A549 (cell line): Measurements from ENCODE around the gene SNX5. TPM values are rescaled to one million over a fixed set of nuclear protein-coding genes. Genes with fewer than 3 reads are reported as not detected.

Experiments
- ATAC-seq, 2 experiments: fragments of 200-7000 bp in 1 of 2; fragments of >200 bp in 1 of 2; cut with Nextera tagmentation in 1 of 2; cut with Tn5 transposase in 1 of 2; 3 replicates each; pipeline versions ENCODE4 v1.8.0 to v1.9.1; 2018 to 2020; ENCODE audit warnings: mild to moderate bottlenecking in 1 of 2, moderate library complexity in 1 of 2
- CTCF ChIA-PET: fragments of 300-600 bp; sonication (Branson Sonifier 250); formaldehyde crosslinking; extraction: SDS; loops from one replicate; lab custom pipeline; 2021; ENCODE audit warnings: antibody characterized with exemption, inconsistent platforms; lab: Yijun Ruan, JAX
- POLR2A ChIA-PET: fragments of 350-600 bp; formaldehyde crosslinking; extraction: SDS; loops from one replicate; lab custom pipeline; 2021; ENCODE audit warnings: antibody characterized with exemption, inconsistent platforms; lab: Yijun Ruan, JAX
- DNase-seq, 2 experiments: peaks; one replicate each; pipeline versions ENCODE4 v3.0.0 to v3.0.0-alpha.2; 2011 to 2016; ENCODE audit warnings: low read depth in 1 of 2, low spot score in 1 of 2
- FAIRE-seq: peaks from 2 replicates; lab custom pipeline; 2011; peaks lifted over from hg19 to GRCh38; lab: Jason Lieb, UNC
- H3K27ac ChIP-seq, 2 experiments: fragments of >200 bp; sonication (Bioruptor Twin); formaldehyde crosslinking; 3 replicates each; pipeline ENCODE4 v1.5.1; 2016 to 2017
- H3K4me1 ChIP-seq: fragments of >200 bp; sonication (Bioruptor Twin); formaldehyde crosslinking; 3 replicates; pipeline ENCODE4 v1.6.1; 2016
- H3K4me2 ChIP-seq: fragments of >200 bp; sonication (Bioruptor Twin); formaldehyde crosslinking; 3 replicates; pipeline ENCODE4 v1.6.1; 2016
- H3K4me3 ChIP-seq: fragments of >200 bp; sonication (Bioruptor Twin); formaldehyde crosslinking; 3 replicates; pipeline ENCODE4 v1.5.1; 2016
- H3K9me3 ChIP-seq: fragments of >200 bp; sonication (Bioruptor Twin); formaldehyde crosslinking; 3 replicates; pipeline ENCODE4 v1.6.1; 2016
- BHLHE40 ChIP-seq: IDR thresholded peaks from 2 replicates; pipeline ENCODE4 v1.6.1; 2012; ENCODE audit warnings: low read depth, low read length, inconsistent platforms
- CHD2 ChIP-seq: fragments of 150-350 bp; IDR thresholded peaks from 2 replicates; pipeline ENCODE4 v1.6.1; 2014; ENCODE audit warnings: low read length; ENCODE audit not compliant: partially characterized antibody
- CHD4 ChIP-seq: fragments of 200-600 bp; sonication (generic); IDR thresholded peaks from 2 replicates; pipeline ENCODE4 v1.6.1; 2016; ENCODE audit warnings: antibody characterized with exemption, mild to moderate bottlenecking, borderline replicate concordance
- EHF ChIP-seq: fragments of 250-450 bp; sonication (Bioruptor Pico); IDR thresholded peaks from 2 replicates; pipeline ENCODE4 v1.5.0; 2020; ENCODE audit warnings: mild to moderate bottlenecking
- ELK1 ChIP-seq: fragments of 150-350 bp; IDR thresholded peaks from 2 replicates; pipeline ENCODE4 v1.6.1; 2014; ENCODE audit warnings: low read depth, mild to moderate bottlenecking, low read length
- EP300 ChIP-seq, 2 experiments: fragments of >200 bp; sonication (Bioruptor Twin); formaldehyde crosslinking; IDR thresholded peaks; 2 replicates in 1 of 2; 3 replicates in 1 of 2; pipeline ENCODE4 v1.6.1; 2016 to 2017
- FOSL2 ChIP-seq, 2 experiments: fragments of 450-650 bp in 1 of 2; fragments of >200 bp in 1 of 2; sonication (Bioruptor Twin) in 1 of 2; formaldehyde crosslinking; IDR thresholded peaks; 2 replicates each; pipeline versions ENCODE4 v1.5.0 to v1.6.1; 2016 to 2020; ENCODE audit warnings: mild to moderate bottlenecking in 1 of 2, moderate library complexity in 1 of 2
- HES2 ChIP-seq: fragments of >200 bp; sonication (Bioruptor Twin); formaldehyde crosslinking; IDR thresholded peaks from 2 replicates; pipeline ENCODE4 v1.6.1; 2016
- HEYL ChIP-seq: fragments of 250-450 bp; sonication (Bioruptor Pico); IDR thresholded peaks from 2 replicates; pipeline ENCODE4 v1.8.0; 2021; ENCODE audit warnings: mild to moderate bottlenecking, moderate library complexity
- HOXB5 ChIP-seq: fragments of 250-450 bp; sonication (Bioruptor Pico); IDR thresholded peaks from 2 replicates; pipeline ENCODE4 v1.5.0; 2020; ENCODE audit warnings: mild to moderate bottlenecking, moderate library complexity
- KDM5A ChIP-seq: fragments of 200-600 bp; sonication (generic); IDR thresholded peaks from 2 replicates; pipeline ENCODE4 v1.6.1; 2016; ENCODE audit warnings: antibody characterized with exemption, mild to moderate bottlenecking
- MAZ ChIP-seq: fragments of 150-350 bp; IDR thresholded peaks from 2 replicates; pipeline ENCODE4 v1.6.1; 2014; ENCODE audit warnings: antibody characterized with exemption, low read depth, low read length, borderline replicate concordance
- MYC ChIP-seq: IDR thresholded peaks from 2 replicates; pipeline ENCODE4 v1.6.1; 2012; ENCODE audit warnings: mild to moderate bottlenecking, inconsistent platforms, low read length, improper control_type of control experiment, borderline replicate concordance
- NPAS2 ChIP-seq: fragments of 250-450 bp; sonication (Bioruptor Pico); IDR thresholded peaks from 2 replicates; pipeline ENCODE4 v1.8.0; 2022; ENCODE audit warnings: mild to moderate bottlenecking, moderate library complexity, borderline replicate concordance
- SMC3 ChIP-seq: fragments of >200 bp; sonication (Bioruptor Twin); formaldehyde crosslinking; IDR thresholded peaks from 3 replicates; pipeline ENCODE4 v1.6.1; 2018; ENCODE audit warnings: inconsistent platforms
- TFCP2L1 ChIP-seq: fragments of 250-450 bp; sonication (Bioruptor Pico); IDR thresholded peaks from 2 replicates; pipeline ENCODE4 v1.5.0; 2021; ENCODE audit warnings: mild to moderate bottlenecking
- ZNF302 ChIP-seq: fragments of 250-450 bp; sonication (Bioruptor Pico); IDR thresholded peaks from 2 replicates; pipeline ENCODE4 v1.9.0; 2021; ENCODE audit warnings: inconsistent platforms, mild to moderate bottlenecking, moderate library complexity
- ZSCAN20 ChIP-seq: fragments of 250-450 bp; sonication (Bioruptor Pico); IDR thresholded peaks from 2 replicates; pipeline ENCODE4 v1.8.0; 2022; ENCODE audit warnings: mild to moderate bottlenecking, moderate library complexity
- WGBS: methylation state at CpG from one replicate; pipeline ENCODE4 v1.1.6; 2017; ENCODE audit errors: missing lambda C conversion rate; 5-methylcytosine and 5-hydroxymethylcytosine counted together
- polyA plus RNA-seq, 4 experiments: library from polyadenylated mRNA; depleted of rRNA in 3 of 4; stranded (reverse); fragments of >200 nt; fragmentation: RNase III in 1 of 4; extraction: RNeasy Plus Mini Kit Qiagen cat#74134 plus additional on column Dnase treatment in 1 of 4; gene quantifications; 2 replicates in 3 of 4; 3 replicates in 1 of 4; pipeline ENCODE4 v1.2.3, GENCODE V29; 2011 to 2017
- TF ChIP-seq, protein P1 (sequence below): fragments of 250-450 bp; sonication (Bioruptor Pico); IDR thresholded peaks from 2 replicates; pipeline ENCODE4 v1.5.0; 2020; ENCODE audit warnings: low read depth, mild to moderate bottlenecking, moderate library complexity
- TF ChIP-seq, protein P2 (sequence below): IDR thresholded peaks from 2 replicates; pipeline ENCODE4 v1.6.1; 2012
- TF ChIP-seq, protein P3 (sequence below): fragments of 250-450 bp; sonication (Bioruptor Pico); IDR thresholded peaks from 2 replicates; pipeline ENCODE4 v1.5.0; 2021; ENCODE audit warnings: mild to moderate bottlenecking, moderate library complexity, borderline replicate concordance

Gene SNX5
- polyA plus RNA-seq, 2 of the 4 experiments (the other 2 are of a cell fraction), result 225 to 342 TPM

DNA sequence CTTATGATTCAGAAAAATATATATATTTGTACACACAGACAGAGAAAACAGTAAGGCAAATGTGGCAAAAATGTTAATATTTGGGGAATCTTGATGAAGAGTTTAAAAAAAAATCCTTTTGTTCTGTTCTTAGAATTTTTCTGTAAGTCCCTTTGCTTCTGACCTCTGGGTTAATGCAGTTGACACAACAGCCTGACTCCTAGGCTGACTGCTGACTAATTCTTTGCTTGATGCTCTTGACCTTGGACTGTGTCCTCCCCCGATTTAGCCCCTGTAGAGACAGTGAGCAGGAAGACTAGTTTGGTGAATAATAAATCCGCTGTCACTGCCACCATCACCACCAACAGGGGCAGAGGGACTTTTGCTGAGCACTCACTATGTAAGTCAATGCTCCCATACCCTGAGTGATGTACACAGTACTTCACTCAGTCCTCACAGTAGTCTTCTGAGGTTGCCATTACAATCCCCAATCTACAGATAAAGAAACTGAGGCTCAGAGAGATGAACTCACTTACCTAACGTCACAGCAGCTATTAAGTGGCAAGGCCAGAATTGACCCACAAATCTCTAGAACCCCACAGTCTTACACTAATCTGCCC is 71.7 kb downstream of the SNX5 start:
- no peak for DNase-seq
- Histone ChIP-seq H3K4me2 (no peak overlapping the region), H3K27ac (no peak overlapping the region), H3K4me3 (no peak overlapping the region), H3K4me1 (peaks cover 8% of the 10 kb centered on the region; the same call in 2 of the 3 replicates), H3K9me3 (no peaks in the 10 kb centered on the region; the same call in 2 of the 3 replicates)
- TF ChIP-seq ZNF302 (CRISPR knock-in tag), result no peak
- TF ChIP-seq SMC3, result no peak
- TF ChIP-seq HOXB5 (CRISPR knock-in tag), result no peak
- no peak for TF ChIP-seq CHD4
- no peak for TF ChIP-seq NPAS2 (CRISPR knock-in tag)
- no peak for TF ChIP-seq BHLHE40
- no peak for TF ChIP-seq KDM5A
- TF ChIP-seq, protein P1, sequence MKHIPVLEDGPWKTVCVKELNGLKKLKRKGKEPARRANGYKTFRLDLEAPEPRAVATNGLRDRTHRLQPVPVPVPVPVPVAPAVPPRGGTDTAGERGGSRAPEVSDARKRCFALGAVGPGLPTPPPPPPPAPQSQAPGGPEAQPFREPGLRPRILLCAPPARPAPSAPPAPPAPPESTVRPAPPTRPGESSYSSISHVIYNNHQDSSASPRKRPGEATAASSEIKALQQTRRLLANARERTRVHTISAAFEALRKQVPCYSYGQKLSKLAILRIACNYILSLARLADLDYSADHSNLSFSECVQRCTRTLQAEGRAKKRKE (CRISPR knock-in tag), result no peak
- no peak for TF ChIP-seq EP300 (IDR thresholded peaks at IDR 0.05)
- TF ChIP-seq HEYL (CRISPR knock-in tag), result no peak
- TF ChIP-seq FOSL2 (IDR thresholded peaks at IDR 0.05), result no peak
- no peak for TF ChIP-seq FOSL2 (CRISPR knock-in tag; IDR thresholded peaks at IDR 0.05)
- TF ChIP-seq CHD2, result no peak
- no peak for TF ChIP-seq HES2
- TF ChIP-seq MYC, result no peak
- TF ChIP-seq, protein P2, sequence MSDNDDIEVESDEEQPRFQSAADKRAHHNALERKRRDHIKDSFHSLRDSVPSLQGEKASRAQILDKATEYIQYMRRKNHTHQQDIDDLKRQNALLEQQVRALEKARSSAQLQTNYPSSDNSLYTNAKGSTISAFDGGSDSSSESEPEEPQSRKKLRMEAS, result no peak
- TF ChIP-seq ELK1, result no peak
- TF ChIP-seq ZSCAN20 (CRISPR knock-in tag), result no peak
- no peak for TF ChIP-seq MAZ
- WGBS, result 54% methylated on average over 3 of the region's 3 CpGs
- ATAC-seq, result peak in 1 of 2 experiments; percentile 51; a peak in 3 of 6 replicates
- ChIA-PET CTCF (interaction anchor here (1.3 to 3.4 kb wide), 4 partner anchors 12 to 384 kb away, joined by 3 to 42 read pairs (median 8); partner anchors contain the start of gene RRBP1), POLR2A (no interaction called here)
- no peak for FAIRE-seq

DNA sequence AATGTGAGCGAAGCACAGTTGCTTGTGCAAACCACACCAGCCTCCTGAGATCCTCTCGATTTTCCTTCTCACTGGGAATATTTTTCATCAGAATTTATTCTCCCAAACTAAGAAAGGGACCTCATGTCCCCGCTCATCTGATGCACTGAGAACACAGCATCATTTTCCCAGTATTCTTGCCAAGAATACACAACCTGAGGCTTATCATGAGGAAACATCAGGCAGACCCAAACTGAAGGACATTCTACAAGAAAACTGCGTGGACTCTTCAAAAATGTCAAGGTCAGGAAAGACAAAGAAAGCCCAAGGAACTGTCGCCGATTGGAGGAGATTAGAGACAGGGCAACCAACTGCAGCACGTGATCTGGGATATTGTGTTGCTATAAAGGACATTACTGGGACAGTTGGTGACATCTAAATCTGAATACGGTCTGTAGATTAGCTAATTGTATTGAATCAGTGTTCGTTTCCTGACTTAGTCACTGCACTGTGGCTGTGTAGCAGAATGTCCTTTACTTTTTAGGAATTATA is 72.3 kb downstream of the SNX5 start:
- Histone ChIP-seq H3K4me3 (no peak overlapping the region), H3K9me3 (peaks cover 3% of the 10 kb centered on the region; the same call in 2 of the 3 replicates), H3K4me1 (peaks cover 8% of the 10 kb centered on the region; the same call in 2 of the 3 replicates), H3K27ac (no peak overlapping the region), H3K4me2 (no peak overlapping the region)
- CTCF ChIA-PET, result interaction anchor here (3.2 kb wide), 2 partner anchors 11 to 215 kb away, joined by 11 to 25 read pairs; partner anchors contain the start of gene RRBP1
- WGBS, result 47% methylated on average over 9 of the region's 9 CpGs
- POLR2A ChIA-PET, result interaction anchor here (0.6 kb wide), 1 partner anchor 121 kb away, joined by 5 read pairs; no protein-coding TSS in a partner anchor
- ATAC-seq, result peak in 1 of 2 experiments; percentile 16; a peak in 1 of 6 replicates
- no peak for DNase-seq
- no peak for FAIRE-seq
- TF ChIP-seq, protein P3, sequence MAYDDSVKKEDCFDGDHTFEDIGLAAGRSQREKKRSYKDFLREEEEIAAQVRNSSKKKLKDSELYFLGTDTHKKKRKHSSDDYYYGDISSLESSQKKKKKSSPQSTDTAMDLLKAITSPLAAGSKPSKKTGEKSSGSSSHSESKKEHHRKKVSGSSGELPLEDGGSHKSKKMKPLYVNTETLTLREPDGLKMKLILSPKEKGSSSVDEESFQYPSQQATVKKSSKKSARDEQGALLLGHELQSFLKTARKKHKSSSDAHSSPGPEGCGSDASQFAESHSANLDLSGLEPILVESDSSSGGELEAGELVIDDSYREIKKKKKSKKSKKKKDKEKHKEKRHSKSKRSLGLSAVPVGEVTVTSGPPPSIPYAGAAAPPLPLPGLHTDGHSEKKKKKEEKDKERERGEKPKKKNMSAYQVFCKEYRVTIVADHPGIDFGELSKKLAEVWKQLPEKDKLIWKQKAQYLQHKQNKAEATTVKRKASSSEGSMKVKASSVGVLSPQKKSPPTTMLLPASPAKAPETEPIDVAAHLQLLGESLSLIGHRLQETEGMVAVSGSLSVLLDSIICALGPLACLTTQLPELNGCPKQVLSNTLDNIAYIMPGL (CRISPR knock-in tag), result no peak
- TF ChIP-seq TFCP2L1 (CRISPR knock-in tag) (no peak), EHF (CRISPR knock-in tag) (no peak)
